Fibroblast of the aortic adventitia (primary cell): Measurements from ENCODE around the gene CYLD. TPM values are rescaled to one million over a fixed set of nuclear protein-coding genes. Genes with fewer than 3 reads are reported as not detected.

Experiments used
- DNase-seq: peaks from one replicate; pipeline ENCODE4 v3.0.0-alpha.2; 2010; ENCODE audit warnings: low read depth
- H3K4me3 ChIP-seq: 2 replicates; pipeline ENCODE4 v1.5.1; 2011; ENCODE audit warnings: low read depth, mild to moderate bottlenecking, control low read depth, low read length, moderate library complexity
- total RNA-seq: library from RNA; depleted of rRNA; stranded (reverse); fragments of >200 nt; gene quantifications from 2 replicates; pipeline ENCODE4 v1.2.3, GENCODE V29; 2012; ENCODE audit warnings: low replicate concordance
- TF ChIP-seq, protein P1 (sequence below): IDR thresholded peaks from 2 replicates; pipeline ENCODE4 v1.5.1; 2011; ENCODE audit warnings: mild to moderate bottlenecking, low read length, control low read depth, inconsistent platforms; ENCODE audit not compliant: insufficient read depth

The CYLD gene
- total RNA-seq, 1 donor = 62.6 TPM

DNA sequence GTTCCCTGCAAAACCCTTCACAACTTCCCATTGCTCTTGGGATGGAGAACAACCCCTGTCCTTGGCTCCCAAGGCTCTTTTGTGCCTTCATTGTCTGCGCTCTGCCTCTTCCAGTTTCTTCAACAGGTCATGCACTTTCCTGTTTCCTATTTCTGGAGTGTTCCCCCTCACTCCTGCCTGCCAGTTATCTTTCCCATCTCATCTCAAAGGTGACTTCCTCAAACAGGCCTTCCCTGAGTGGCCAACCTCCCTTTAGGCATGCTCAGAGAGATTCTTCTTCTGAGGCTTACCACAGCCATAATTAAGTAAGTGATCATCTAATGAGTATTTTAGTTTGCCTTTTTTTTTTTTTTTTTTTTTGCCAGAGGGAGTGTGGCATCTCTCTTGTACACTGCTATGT lies 2.9 kb upstream of the CYLD start:
- TF ChIP-seq, protein P1, sequence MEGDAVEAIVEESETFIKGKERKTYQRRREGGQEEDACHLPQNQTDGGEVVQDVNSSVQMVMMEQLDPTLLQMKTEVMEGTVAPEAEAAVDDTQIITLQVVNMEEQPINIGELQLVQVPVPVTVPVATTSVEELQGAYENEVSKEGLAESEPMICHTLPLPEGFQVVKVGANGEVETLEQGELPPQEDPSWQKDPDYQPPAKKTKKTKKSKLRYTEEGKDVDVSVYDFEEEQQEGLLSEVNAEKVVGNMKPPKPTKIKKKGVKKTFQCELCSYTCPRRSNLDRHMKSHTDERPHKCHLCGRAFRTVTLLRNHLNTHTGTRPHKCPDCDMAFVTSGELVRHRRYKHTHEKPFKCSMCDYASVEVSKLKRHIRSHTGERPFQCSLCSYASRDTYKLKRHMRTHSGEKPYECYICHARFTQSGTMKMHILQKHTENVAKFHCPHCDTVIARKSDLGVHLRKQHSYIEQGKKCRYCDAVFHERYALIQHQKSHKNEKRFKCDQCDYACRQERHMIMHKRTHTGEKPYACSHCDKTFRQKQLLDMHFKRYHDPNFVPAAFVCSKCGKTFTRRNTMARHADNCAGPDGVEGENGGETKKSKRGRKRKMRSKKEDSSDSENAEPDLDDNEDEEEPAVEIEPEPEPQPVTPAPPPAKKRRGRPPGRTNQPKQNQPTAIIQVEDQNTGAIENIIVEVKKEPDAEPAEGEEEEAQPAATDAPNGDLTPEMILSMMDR = no peak
- DNase-seq = no peak
- no peak overlapping the region for H3K4me3 ChIP-seq

DNA sequence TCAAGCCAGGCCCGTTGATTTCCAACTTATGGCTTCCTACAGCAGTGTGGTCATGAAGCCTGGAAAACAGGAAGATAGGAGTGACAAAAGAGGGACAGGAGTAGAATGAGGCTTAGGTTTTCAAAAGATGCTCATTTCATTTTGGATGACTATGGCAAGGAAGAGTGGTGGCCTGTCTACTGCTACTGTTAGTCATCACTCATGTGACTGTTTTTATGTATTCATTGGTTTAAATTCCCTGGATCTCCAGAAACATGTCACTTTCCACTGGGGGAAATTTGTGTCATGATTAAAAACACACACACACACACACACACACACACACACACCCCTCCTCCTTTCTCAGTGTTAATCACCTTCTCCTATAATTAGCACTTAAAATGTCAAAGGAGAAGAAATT lies 1.1 kb upstream of the CYLD start:
- H3K4me3 ChIP-seq = no peak overlapping the region
- DNase-seq = no peak
- TF ChIP-seq, protein P1 = no peak

DNA sequence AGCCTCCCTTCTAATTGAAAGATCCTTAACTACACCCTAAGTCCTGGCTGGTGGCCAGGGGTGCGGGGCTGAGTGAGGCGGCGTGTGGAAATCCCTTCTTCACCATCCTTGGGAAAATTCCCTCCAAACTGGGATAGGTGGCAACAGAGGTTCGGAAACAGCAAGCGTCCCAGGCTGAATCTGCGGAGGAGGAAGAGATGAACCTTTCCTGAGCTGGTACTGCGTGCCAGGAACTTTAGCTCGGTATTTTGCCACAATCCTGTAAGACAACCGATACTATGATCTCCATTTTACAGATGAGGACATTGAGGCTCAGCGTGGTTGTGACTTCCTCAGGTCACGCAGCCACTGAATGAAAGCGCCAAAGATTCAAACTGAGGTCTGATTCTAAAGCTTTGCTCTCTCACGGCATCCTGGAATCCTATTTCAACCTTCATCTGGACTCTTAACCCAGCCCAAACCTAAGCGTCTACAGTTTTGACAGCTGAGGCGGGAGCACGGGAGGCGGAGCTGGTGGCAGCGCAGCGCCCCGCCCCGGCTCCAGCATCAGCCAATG lies 583 bp upstream of the CYLD start:
- peak overlapping the region; percentile 69 for H3K4me3 ChIP-seq
- no peak for DNase-seq
- TF ChIP-seq, protein P1 = no peak

DNA sequence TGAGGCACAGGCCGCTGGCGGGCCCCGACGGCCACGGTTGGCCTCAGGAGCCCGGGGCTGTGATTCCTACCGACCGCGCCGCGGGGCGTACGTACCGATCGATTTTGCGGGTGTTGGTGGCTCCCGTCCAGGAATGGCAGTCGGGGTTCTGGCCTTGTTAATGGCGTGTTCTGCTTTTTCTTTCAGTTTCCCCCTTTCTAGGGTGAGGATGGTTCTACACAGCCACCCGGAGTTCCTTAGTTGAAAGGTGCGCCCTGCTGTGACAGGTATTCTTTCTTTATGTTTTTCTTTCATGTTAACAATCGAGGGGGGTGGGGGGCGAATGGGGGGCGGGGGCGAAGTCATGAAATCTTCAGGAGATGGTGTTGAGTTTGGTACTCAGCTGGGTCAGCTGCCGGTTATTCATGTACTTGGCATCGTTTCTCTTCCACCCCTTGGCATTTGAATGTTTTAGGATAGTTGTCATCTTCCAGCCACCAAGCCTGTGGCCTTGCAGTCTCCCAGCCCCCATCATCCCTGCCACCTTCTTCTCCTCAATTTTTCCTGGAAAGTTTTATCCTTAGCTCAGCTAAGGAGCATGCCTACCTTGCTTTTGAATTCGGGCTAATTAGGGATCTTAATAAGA lies 802 bp downstream of the CYLD start:
- peak; percentile 29 for DNase-seq
- TF ChIP-seq, protein P1 = no peak
- peak overlapping the region; percentile 78 for H3K4me3 ChIP-seq

DNA sequence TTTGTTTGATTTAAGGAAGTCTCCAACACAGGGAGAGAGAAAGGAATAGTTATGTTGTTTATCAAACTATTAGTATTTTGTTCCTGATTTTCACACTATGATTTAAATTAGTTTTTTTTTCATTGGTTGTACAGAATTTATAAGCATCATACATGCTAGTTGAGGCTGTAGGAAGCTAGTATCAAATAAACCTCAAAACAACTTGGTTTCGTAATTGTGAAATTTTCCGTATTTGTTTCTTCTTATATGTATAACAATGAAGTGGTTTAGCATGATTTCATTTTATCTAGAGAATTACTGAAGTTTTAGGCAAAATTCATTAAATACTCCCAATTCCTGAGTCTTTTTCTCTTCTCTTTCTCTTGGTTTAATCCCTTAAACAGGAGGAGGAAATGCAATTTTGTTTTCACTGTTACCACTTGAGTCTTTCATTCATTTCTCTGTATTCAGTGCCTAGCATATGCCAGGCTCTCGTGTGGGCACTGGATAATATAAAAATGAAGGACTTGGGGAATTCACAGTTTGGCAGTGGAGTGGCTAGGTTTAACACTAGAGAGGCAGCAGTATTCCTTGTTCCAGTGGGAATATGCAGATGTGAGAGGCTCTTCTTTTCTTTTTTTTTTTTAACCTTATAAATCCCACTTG lies 1.8 kb downstream of the CYLD start:
- no peak overlapping the region for H3K4me3 ChIP-seq
- no peak for DNase-seq
- TF ChIP-seq, protein P1 = no peak

DNA sequence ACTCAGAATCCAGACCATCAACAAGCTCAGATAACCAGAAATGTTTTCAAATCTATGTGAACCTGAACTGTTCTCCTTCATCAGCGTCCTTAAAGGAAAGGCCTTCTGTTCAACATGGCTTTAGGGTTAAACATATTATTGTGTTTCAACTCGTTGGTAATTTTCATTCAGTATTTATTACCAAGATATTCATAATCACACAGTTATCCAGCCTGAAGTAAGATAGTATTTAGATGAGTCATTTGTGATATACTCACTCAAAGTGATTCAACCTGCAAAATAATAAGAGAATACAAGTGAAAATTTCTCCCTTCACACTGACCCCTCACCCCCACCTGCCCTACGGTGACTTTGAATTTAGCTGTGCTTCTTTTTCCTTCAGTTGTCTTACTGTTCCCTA lies 3.0 kb downstream of the CYLD start:
- DNase-seq = no peak
- TF ChIP-seq, protein P1 = no peak
- H3K4me3 ChIP-seq = no peak overlapping the region
